ENCODE results near the gene PDCD4.
"Not testable (repeated sequence)": the region's sequence is repeated elsewhere in the genome, so short reads cannot be mapped to it uniquely, and the experiment has no call there.

The PDCD4 gene

DNA sequence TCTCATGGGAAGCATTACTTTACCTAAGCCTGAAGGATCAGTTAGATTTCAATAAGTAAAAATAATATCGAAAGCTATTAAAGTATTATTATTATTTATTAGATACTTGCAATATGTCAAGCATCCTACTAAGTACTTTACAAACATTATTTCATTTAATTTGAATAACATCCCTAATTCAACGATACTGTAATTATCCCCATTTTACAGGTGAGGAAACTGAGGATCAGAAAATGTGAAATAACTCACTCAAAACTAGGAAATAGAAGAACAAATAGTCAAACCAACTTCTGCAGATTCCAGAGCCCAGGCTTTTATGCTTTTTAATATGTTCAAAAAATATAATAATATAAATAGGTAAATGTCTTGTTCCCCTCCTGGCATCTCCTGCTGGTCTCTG is 10.3 kb upstream of the PDCD4 start:
- no peak for DNase-seq (ENCODE audit: low spot score)

DNA sequence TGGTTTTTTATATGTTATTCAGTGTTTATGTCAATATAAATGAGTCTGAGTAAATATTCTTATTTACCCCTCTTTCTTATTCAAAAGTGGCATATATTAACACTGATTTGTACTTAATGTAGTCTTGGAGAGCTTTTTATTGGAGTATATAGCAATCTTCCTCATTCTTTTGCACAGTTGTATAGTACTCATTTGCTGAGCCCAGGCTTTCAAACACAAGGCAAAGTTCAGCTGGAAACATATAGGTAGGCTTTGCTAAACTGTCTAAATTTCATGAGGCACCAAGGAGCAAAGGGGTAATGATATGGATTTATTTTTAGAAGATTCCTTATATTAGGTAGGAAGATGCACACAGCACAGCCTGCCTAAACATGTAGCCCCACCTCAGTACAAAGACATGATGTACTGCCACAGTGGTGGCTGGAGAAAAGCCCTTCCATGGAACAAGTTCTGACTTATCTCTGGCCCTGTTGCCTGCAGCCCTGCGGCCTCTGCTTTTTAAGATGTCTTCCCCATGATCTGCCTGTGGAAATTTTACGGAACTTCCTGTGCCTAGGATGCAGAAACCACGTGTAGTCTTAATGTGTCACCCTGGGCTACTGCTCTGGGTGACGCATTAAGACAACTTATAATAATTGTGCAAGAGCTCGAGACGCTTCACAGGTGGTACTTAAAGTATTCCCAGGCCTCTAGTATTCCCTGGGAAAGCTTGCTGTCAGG is 9.6 kb upstream of the PDCD4 start:
- DNase-seq (ENCODE audit: low spot score), result no peak

GRCh38 chr10:110862961-110863360 is 8.8 kb upstream of the PDCD4 start:
- no peak for DNase-seq (ENCODE audit: low spot score)

- no peak for DNase-seq (ENCODE audit: low spot score)
Observed at GRCh38 chr10:110863361-110863760, 8.4 kb upstream of the PDCD4 start.

- no peak for DNase-seq (ENCODE audit: low spot score)
Observed at GRCh38 chr10:110863956-110864355, 7.8 kb upstream of the PDCD4 start.

GRCh38 chr10:110864662-110865140 is 7.0 kb upstream of the PDCD4 start:
- DNase-seq (ENCODE audit: low spot score), result peak; percentile 65

DNA sequence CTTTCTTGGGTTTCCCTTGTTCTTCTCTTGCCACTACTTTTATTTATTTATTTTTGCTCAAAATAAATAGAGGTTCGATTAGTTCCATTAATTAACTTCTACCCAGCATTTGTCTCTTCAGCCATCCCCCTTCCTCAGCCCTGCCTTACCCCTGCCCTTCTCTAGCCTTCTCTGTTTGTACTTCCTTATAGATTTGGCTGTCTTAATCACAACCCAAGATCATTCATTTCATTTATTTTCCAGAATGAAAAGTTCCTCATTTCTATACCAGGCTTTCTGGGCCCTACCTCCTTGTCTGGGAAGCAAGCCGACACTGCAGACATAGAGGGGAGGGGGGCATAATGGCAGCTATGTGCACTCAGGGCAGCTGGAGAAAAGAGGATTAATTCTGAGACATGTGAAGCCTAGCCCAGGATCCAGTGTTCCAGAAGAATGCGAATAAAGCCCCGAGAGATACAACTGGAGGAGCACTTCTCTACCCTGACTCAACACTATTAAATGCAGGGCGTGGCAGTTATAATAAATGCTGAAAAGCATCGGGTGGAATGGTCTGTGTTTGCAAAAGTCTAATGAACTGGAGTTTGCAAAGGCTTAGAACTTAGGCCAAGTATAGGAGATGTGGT is 6.4 kb upstream of the PDCD4 start:
- DNase-seq (ENCODE audit: low spot score), result peak; percentile 84

- DNase-seq (ENCODE audit: low spot score), result no peak
Observed at GRCh38 chr10:110865809-110866482, 5.8 kb upstream of the PDCD4 start.

- not testable (repeated sequence) for DNase-seq (ENCODE audit: low spot score)
Observed at GRCh38 chr10:110867011-110867806, 4.5 kb upstream of the PDCD4 start.

GRCh38 chr10:110867807-110868465 is 3.8 kb upstream of the PDCD4 start:
- no peak for DNase-seq (ENCODE audit: low spot score)

DNA sequence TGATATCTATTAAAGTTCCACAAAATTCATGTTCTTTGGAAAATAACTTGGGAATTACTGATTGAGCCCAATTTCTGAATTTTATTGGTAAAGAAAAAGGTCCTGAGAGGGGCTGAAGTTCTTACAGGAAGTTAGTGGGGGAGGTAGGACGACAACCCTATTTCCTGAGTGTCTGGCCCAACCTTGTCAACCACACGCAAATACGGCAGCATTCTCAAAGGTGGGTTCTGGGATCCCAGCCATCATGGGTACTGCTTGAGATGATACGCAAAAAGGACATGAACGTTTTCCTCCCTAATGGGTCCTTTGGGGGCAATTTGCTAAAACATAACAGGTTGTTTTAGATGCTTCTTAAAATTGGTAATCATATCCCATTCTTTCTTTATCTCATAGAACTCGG is 2.7 kb upstream of the PDCD4 start:
- DNase-seq (ENCODE audit: low spot score), result no peak

GRCh38 chr10:110870823-110871297 is 868 bp upstream of the PDCD4 start:
- DNase-seq (ENCODE audit: low spot score), result no peak

DNA sequence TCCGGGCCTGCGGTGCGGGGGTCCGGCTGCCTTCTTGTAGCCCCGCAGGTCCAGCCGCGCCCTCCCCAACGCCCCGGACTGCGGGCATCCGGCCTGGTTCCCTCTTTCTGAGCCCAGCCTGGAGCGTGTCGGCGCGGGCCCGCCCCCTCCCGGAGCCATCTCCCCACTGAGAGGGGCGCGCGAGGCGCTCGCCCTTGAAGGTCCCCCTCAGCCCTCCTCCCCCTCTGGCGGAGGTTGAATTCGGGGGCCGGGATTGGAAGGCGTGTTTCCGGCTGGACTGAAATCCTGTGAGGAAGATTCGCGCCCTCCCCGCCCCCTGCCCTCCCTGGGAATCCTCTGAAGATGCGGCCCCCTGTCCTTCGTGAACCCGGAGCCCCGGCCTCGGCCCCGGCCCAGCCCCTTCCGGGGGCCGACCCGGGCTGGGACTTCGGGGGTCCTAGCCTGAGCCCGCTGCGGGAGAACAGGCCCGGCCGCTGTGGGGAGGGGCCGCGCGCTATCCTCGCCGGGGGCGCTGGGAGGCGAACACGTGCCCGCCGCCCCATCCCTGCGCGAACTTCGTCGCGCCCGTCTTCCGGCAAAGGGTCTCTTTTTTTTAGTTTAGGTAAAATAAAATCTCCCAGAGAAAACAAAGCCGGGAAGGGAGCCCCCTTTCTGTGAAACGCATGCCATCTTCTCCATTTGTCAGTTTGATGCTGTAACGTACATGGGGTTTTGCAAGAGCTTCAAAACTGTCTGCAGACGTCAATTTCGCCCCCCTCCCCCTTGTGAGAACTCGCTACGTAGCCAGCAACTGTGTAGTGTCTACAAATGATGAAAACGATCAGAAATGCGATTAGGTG is 636 bp downstream of the PDCD4 start:
- DNase-seq (ENCODE audit: low spot score), result peak; percentile 44

DNA sequence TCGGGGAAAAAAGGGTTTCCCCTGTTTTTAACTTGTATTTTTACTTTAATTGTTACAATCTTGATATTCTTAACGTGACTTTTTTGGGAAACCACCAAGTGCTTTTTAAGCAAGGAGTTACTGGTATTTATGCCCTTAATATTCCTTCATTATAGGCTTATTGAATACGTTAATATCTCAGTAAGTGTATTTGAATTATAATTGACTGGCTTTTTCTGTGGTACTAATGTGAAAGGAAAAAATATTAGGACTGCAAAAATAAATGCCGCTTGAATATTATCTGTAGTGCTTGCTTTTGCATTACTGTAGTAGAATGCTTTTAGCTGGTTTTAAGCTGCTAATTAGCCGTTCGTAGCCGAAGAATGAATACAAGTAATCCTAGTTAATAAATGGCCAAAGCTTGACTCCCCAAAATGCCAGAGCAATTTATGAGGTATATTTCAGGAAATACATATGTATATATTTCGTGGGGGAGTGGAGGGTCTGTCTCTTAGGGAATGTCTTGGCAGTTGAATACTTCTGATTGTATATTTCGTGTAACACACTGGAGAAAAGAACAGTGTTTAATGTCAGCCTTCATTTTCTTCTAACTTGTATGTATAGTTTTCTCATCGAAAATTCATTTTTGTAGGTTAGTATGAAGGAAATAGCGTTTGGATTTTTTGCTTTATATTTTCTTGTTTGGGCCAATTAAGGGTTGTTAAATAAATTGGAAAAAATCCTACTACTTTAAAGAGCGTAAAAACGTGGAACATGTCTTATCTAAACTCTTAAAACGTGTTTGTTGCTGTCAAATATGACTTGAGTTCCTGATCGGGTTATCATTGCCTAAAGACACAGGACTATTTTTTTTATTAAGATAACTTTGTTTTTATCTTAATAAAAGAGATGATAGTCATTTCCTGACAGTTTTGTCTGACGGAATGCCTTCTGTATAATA is 1.5 kb downstream of the PDCD4 start:
- no peak for DNase-seq (ENCODE audit: low spot score)

- DNase-seq (ENCODE audit: low spot score), result no peak
Observed at GRCh38 chr10:110873951-110874350, 2.2 kb downstream of the PDCD4 start.

- DNase-seq (ENCODE audit: low spot score), result no peak
Observed at GRCh38 chr10:110876000-110876399, 4.3 kb downstream of the PDCD4 start.

- DNase-seq (ENCODE audit: low spot score), result no peak
Observed at GRCh38 chr10:110876788-110877187, 5.1 kb downstream of the PDCD4 start.

DNA sequence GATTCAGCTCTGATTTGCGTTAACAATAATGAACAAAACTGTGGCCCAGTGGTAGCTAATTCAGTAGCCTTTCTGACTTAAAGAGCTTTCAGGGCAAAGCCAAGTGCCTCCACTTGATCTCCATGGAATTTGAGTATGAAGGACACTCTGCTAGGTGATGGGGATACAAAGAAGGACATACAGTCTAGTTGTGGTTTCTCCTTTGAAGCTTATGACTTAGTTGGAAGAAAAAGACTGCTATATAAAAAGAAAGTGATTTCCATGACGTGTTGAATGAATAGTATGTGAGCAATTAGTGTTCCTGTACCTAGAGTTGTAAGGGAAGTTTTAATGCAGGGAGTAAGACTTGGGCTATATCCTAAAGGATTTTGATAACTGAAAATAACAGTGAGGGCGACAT is 8.3 kb downstream of the PDCD4 start:
- no peak for DNase-seq (ENCODE audit: low spot score)

GRCh38 chr10:110881247-110881646 is 9.5 kb downstream of the PDCD4 start:
- no peak for DNase-seq (ENCODE audit: low spot score)

DNA sequence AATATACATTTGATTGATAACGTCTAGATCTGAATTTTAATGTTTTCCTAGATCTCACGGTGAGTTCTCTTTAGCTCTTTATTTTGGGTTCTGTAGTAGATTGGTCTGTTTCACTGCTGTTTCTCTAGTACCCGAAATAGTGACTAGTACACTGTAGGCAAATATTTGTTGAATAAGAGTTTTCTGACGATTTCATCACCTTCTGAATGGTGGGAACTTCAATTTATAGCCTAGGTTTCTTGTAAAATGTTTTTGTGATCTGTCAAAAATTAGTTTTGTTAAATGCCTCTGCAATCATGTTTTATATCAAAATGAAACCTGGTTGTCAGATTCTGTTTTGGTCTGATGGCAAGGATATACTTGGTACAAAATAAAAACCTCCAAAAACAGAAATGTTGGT is 10.2 kb downstream of the PDCD4 start:
- no peak for DNase-seq (ENCODE audit: low spot score)
